GM15510 (cell line): ENCODE data around the gene ZCWPW2.

ENCODE experiments used
- POLR2A ChIP-seq: IDR thresholded peaks from 3 replicates; pipeline ENCODE4 v1.6.1; 2011; ENCODE audit warnings: borderline replicate concordance; ENCODE audit not compliant: insufficient read length; ENCODE audit errors: extremely low read depth

The ZCWPW2 gene

GRCh38 chr3:28337230-28337629 is 11.3 kb upstream of the ZCWPW2 start:
- no peak for TF ChIP-seq POLR2A

DNA sequence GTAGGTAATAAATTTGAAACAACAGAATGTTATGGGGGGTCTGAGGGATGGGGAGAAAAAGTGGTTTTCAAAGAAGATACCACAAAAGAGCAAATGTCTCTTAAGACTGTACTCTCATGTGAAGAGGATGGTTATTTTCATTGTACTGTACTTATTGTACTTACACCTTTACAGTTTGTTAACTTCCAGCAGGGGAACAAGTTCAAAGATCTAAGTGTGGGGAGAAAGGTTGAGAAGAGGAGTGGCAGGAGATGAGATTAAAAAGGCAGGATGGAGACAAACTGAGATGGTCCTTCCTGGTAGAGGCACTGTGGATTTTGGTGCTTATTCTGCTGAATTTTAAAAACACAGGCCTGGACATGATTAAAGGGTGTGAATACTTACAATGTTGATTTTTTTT is 5.4 kb upstream of the ZCWPW2 start:
- no peak for TF ChIP-seq POLR2A

- TF ChIP-seq POLR2A: no peak
Measured at GRCh38 chr3:28345690-28346089, 2.8 kb upstream of the ZCWPW2 start.

DNA sequence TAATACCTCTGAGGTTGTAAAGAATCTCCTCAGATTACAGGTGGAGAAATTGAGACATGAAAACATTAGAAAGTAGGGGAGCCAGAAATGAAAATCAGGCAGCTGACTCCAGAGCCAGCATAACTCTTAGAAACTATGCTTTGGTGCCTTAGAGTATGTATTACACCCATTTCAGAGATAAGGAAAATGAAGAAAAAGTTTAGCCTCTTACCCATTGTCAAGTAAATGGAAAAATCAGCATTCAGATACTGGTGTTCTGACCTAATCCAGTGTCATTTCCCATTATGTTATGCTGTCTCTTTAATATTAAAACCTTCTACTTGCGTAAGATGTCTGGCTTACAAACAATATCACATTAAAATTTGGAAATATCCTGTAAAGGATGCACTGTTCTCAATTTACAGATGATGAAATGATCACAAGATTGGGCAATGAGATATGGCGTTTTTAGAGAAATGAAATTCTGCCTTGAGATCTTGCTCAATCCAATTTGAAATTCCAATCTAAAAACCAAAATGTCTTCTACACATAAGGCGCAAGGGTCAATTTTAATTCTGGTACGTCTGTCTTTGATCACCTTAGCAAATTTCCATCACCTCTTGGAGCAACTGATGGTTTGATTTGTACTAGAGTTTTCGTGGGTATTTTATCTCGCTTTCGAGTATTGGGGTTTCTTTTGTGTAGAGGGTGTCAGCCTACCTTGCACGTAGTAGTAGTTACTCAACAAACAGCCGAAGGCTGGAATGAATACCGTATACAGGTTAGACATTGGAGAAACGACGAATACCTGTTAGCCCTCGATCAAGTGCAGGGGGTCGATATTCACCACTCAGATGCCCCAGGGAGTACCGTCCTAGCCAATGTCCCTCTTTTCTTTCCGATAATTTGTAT is 902 bp upstream of the ZCWPW2 start:
- TF ChIP-seq POLR2A: no peak

DNA sequence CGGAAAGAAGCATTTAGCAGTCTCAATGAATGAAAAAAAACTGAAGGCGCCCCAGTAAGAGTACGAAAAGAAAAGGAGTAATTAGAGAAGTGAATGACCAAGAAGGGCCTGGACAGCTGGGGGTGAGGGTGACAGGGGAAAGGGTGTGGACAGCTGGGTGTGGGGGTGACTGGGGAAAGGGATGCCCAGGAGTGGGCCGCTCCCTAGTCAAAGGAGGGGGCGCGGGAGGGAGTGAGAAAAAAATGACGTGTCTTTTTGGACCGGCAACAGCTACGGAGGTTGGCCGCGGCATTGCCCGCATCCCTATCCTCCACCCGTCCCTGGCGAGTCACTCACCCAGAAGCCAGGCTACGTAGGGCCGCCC is 274 bp upstream of the ZCWPW2 start:
- TF ChIP-seq POLR2A: no peak

GRCh38 chr3:28349469-28350000 is 1.0 kb downstream of the ZCWPW2 start:
- no peak for TF ChIP-seq POLR2A

GRCh38 chr3:28376424-28376823 is 27.9 kb downstream of the ZCWPW2 start:
- TF ChIP-seq POLR2A: no peak

- TF ChIP-seq POLR2A: no peak
Measured at GRCh38 chr3:28386049-28386448, 37.5 kb downstream of the ZCWPW2 start.

GRCh38 chr3:28388978-28389377 is 40.5 kb downstream of the ZCWPW2 start:
- no peak for TF ChIP-seq POLR2A

DNA sequence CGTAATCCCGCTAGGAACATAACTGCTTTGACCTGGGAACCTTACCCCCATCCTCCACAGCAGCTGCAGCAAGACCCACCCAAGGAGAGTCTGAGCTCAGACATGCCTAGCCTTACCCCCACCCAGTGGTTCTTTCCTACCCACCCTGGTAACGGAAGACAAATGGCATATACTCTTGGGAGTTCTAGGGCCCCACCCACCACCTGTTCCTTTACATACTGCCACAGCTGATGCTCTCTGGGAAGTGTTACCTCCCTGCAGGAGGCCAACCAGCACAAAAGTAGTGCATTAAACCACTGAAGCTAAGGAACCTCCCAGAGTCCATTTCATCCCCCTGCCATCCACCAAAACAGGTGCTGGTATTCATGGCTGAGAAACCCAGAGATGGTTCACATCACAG is 50.7 kb downstream of the ZCWPW2 start:
- no peak for TF ChIP-seq POLR2A

GRCh38 chr3:28406241-28406640 is 57.7 kb downstream of the ZCWPW2 start:
- no peak for TF ChIP-seq POLR2A

DNA sequence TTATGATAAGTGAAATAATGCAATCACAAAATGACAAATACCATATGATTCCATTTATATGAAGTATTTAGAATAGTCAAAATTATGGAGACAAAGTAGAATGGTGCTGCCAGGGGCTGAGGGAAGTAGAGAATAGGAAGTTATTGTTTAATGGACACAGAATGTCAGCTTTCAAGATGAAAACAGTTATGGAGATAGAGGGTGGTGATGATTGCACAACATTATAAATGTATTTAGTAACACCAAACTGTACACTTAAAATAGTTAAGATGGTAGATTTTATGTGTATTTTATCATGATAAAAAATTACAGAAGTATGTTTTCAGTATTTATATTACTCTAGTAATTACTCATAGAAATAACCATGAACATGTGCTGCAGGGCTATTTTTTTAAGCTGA is 100.9 kb downstream of the ZCWPW2 start:
- TF ChIP-seq POLR2A: no peak

GRCh38 chr3:28462866-28463265 is 114.3 kb downstream of the ZCWPW2 start:
- no peak for TF ChIP-seq POLR2A

DNA sequence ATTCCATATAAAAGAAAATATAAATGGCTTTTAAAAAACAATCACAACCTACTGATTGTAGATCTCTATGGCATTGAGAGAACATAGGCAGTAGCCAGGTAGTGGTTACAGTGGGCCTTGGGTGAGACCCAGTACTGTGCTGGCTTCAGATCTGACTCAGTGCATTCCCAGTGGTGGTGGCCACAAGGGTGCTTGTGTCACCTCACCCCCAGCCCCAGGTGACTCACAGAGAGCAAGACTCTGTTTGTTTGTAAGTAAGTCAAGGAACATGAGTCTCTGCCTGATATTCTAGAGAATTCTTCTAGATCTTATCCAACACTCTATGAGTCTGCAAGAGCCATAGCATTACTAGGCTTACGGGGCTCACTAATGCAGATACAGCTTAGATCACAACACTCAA is 118.9 kb downstream of the ZCWPW2 start:
- TF ChIP-seq POLR2A: no peak

DNA sequence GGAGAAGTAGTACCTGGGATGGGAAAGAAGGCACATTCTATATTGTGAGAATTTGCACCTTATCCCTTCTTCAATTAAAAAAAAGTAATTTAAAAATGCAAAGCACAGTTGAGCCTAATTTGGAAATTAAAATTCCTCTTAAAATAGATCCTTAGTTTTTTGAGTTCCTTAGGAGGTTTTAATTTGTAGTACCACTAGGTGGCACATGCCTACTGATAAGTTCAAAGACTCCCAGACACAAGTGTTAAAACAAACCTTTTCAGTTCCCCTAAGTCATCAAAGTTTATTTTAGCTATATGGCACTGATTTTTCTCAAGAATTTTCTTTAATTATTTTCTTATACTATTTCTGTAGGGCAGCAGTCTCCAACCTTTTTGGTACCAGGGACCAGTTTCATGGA is 127.7 kb downstream of the ZCWPW2 start:
- TF ChIP-seq POLR2A: no peak

DNA sequence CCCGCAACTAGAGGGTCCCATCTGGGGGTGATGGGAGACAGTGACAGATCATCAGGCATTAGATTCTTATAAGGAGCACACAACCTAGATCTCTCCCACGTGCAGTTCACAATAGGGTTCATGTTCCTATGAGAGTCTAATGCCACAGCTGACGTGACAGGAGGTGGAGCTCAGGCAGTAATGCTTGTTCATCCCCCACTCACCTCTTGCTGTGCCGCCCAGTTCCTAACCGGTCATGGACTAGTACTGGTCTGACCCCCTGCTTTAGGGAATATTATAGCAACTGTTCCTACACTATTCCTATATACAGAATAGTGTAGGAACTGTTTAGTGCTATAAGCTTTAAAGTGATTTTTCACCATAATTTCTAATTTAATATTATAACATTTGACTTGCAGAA is 128.2 kb downstream of the ZCWPW2 start:
- TF ChIP-seq POLR2A: no peak
